ENCODE results near the gene COL4A6. TPM values are rescaled to one million over a fixed set of nuclear protein-coding genes. Genes with fewer than 3 reads are reported as not detected.
"Not testable (repeated sequence)": the region's sequence is repeated elsewhere in the genome, so short reads cannot be mapped to it uniquely, and the experiment has no call there.

The COL4A6 gene
- polyA plus RNA-seq, 12 donors, result 1.1 to 5.3 (median 2.1) TPM; not detected in 2

DNA sequence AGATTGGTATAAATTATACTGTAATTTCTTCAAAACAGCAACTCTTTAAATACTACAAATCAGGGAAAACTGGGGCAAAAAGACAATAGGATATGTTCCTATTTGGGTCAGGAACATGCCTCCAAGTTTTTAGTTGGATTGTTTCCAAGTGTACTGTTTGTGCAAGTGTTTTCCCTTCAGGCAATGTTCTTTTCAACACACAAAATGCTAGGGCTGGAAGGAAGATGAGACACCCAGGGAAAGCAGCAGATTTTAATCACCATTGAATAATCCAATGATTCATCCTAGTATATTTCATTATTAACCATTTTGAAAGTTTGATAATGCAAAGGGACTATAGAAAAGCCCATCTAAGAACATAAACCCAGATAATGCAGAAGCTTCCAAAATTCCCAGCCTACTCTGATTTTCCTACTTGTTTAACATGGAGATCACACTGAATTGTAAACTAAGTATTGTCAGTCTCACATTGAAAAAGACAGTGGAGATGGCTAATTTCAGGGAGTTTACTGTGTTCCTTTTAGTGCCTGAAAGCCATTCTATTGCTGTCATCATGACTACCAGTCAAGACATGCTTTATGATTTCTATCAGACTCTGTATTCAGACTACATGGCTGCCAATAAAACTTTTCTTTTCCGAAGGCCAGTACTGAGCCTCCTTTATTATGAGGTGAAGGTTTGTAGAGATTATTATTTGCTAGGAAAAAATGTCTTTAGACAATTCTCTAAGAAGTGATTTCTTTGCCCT, 38.6 kb downstream of the COL4A6 start:
- no peak for DNase-seq

DNA sequence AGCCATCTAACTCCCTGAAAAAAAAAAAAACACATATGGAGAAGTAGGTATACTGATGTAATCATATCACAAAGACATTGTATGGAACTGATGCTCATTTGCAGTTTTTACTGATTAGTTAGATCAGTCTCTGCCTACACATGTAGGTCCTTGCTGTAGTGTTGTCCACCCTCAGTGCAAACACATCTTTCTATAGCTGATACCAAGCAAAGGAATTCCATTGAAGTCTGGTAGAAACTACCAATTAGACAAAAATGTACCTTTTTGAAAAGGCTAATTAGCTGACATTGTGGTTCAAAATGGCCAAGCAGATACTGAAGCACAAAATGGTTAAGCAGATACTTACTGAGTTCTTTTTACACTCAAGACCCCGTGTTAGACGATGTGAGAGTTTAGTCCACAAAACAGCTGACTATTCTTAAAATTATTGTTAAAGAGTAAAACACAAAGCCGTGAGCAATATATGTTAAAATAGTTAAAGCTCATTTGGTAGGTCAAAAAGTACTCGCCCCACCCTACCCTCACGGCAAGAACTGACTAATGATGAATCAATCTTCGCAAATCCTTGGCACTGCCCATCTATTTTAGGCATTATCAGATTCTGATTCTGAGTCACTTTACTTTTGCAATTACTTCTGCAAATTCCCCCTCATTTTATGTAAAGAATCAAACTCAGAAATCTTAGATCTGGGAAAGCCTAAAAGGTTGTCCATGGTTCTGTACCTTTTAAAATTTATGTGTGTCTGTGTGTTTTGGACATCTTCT, 40.4 kb downstream of the COL4A6 start:
- DNase-seq, result no peak

DNA sequence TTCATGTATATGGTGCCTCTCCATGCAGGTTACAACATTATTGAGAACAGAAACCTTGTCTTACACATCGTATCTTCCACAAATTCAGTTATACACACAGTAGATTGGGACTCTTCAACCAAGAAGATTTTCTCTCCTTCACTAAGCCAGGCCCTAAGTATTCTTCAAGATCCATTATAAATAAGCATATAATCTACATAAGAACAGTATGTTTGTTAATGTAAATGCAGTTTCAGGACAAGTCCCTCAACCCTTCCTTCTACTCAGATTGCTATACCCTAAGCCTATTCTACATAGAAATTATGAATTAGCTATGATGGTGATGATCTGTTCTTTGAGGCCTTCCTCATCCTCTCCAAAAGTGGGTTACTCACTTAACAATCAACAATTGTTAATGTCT, 41.2 kb downstream of the COL4A6 start:
- no peak for DNase-seq

DNA sequence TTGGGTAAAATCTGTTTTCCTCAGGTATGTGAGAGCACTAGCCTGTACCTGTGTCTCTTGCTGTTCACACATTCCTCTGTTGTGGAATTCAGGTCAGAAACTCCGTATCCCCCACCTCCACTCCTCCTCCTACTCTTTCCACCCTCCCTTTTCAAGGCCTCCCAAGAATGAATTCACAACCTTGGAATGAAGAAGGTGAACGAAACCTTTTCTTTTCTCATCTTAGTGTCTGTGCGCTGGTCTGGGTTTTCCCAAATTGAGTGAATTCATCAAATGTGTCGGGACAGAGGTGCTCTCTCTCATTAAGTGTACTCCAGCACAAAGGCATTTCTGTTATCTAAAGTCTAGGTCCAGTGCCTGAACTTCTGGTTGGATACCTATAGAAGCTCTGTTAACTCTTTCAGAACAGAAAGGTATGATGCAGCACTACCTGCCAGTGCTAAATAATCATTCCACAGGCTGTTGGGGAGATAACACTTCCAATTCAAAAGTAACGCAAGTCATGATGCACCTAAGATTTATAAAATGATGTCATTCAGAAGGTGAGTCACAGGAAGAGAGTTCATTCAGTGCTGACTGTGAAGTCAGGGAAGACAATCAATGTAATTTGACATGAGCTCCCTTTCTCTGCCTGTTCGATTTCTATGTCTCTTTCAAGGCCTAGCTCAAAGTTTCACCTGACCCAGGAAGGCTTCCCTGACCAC, 41.9 kb downstream of the COL4A6 start:
- no peak for DNase-seq

DNA sequence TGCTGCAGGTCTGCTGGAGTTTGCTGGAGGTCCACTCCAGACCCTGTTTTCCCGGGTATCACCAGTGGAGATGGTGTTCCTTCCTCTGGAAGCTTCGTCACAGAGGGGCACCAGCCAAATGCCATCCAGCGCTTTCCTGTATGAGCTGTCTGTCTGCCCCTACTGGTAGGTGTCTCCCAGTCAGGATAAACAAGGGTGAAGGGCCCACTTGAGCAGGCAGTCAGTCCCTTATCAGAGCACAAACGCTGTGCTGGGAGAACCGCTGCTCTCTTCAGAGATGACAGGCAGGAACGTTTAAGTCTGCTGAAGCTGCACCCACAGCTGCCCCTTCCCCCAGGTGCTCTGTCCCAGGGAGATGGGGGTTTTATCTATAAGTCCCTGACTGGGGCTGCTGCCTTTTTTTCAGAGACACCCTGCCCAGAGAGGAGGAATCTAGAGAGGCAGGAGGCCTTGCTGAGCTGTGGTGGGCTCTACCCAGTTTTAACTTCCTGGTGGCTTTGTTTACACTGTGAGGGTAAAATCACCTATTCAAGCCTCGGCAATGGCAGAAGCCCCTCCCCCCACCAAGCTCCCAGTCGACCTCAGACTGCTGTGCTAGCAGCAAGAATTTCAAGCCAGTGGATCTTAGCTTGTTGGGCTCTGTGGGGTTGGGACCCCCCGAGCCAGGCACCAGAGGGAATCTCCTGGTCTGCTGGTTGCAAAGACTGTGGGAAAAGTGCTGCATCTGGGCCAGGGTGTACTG, 47.1 kb downstream of the COL4A6 start:
- DNase-seq, result not testable (repeated sequence)

DNA sequence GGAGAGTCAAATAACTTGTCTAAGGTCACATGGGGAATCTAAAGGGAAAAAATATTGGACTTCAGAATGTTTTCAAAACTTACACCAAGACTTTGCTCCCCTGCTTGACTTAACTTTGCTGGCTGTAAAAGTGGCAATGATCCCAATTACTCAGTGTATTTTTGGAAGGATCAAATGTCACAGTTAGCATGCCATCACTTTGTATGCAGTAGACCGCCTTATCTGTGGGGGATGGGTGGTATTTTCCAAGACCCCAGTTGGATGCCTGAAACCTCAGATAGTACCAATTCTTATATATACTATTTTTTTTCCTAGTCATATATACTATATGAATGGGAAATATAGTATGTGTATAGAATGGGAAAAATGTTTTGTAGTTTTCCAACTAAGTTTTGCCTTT, 53.4 kb downstream of the COL4A6 start:
- DNase-seq, result no peak

DNA sequence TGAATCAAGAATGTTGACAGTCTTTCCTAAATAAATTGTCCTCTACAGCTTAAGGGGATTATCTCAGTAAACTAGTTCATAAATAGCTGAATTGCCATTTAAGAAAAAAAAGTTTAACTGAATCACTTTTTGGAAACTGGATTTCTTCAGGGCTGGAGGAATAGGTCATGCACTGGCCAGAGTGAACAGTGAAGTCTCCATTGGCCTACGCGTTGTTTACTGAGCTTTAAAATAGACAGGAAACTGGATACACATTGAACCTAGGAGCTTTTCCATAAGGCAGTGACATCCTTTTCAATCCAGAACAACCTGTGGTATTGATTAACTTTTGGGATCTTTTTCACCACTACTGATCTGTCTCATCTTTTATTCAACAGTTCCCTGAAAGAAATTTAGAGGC, 58.0 kb downstream of the COL4A6 start:
- DNase-seq, result peak; percentile 0

DNA sequence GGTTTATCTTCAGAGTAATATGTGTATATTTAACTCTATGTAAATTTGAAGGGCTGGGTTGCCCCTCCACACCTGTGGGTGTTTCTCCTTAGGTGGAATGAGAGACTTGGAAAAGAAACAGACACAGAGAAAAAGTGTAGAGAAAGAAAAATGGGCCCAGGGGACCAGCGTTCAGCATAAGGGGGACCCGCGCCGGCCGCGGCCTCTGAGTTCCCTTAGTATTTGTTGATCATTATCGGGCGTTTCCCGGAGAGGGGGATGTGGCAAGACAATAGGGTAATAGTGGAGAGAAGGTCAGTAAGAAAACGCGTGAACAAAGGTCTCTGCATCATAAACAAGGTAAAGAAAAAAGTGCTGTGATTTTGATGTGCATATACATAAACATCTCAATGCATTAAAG, 61.4 kb downstream of the COL4A6 start:
- not testable (repeated sequence) for DNase-seq

DNA sequence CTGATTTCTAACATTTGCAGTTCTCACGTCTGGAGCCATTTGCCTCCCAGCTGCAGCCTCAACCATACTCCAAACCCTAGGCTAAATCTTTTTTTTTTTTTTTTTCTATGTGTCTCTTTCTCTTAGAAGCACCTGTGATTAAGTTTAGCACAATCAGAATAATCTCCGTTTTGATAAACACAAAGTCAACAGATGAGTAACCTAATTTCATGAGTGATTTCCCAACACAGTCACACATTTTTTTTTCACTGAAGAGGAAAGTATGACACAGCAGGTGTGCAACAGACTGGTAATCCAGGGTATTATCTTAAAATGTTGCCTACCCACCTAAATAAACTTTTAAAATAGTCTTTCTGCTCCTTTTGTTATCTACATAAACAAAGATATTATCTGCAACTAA, 62.6 kb downstream of the COL4A6 start:
- DNase-seq, result not testable (repeated sequence)

DNA sequence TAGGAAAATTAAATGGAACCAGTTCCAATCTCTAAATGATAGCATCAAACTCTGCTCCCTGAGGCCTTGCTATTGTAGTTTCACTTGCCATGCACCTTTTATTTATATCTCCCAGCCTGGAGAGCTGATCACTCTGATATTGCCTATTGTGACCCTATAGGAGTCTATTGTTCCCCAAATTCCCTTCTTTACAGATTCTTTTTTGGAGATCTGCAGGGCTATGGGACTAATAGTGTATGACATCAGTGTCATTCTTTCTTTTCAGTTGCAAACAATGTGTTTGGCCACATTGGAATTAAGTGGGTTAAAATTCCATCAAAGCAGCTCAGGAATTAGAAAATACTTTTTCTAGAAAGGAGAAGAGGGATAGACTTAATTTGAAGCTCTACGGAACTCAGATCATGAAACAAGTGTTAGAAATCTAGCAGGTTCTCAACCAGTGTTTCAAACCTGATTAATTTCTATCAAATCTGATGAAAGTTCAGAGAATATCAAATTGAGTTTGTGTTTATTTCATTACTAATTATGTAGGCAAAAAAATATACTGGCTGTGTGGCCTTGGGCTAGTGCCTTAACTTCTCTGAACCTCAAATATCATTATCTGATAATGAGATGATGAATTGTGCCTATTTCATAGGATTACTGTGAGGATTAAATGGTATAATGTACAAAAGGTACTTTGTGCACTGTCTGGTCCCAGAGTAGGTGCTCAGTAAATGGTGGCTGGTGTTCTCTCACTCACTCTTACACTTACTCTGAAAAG, 71.4 kb downstream of the COL4A6 start:
- DNase-seq, result no peak

DNA sequence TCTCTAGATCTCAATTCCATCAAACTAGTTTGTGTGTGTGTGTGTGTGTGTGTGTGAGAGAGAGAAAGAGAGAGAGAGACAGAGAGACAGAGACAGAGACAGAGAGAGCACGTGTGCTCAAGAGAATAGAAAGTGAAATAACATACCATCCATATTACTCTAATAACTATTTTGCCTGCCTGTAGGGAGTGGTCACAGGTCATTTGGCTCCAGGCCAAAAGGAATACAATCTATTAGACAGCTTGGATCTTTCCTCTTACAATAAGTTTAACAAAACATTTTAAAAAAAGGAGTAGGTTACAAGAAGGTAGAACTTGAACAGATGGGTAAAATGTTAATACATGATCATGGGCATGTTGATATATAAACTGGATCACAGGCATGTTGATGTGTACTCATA, 76.2 kb downstream of the COL4A6 start:
- DNase-seq, result no peak

DNA sequence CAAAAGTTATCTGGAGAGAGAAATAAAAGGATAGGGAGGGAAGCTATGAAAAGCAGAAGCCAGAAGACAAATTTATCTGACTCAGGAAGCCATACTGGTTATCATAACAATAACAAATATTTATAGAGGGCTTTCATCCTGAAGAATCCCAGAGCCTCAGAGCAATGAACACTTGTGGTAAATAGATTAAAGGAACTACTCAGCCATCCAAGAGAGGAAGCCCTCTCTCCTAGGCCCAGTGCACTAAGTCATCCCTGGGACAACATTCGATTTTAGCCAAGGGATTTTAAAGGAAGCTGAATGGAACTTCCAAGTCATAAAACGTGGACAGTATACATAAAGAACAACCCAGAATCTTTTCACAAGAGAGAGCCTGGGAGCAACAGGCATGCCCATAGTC, 76.9 kb downstream of the COL4A6 start:
- DNase-seq, result no peak

DNA sequence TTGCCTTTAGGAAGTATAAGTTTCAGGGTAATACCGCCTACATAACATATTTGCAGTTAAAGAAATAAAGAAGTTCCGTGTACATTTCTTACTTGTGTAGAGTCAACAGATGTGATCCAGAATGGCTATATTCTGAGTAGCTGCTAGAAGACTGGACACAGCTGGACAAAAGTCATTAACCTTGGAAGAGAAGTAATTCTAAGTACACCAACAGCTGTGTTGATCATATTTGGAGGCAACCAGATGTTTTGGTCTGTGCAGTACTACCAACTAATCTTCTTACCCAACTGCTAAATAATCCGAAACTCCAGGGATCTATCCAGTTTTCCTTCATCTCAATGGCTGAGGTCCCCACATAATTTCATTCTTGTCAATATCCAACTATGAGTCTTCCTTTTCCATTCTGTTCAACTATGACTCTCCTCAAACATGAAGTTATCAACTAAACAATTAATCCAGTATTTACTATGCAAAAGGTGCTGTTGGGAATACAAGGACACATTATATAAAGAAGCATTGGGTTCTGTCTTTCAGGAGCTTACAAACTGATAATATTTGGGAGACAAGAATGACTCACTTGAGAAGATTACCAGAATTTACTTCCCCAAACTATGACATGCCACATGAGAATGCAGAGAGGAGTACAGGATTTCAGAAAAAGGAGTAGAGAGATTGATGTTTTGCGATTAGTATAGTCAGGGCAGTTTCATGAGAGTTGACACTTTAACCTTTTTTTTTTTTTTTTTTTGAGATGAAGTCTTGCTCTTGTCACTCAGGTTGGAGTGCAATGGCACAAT, 78.2 kb downstream of the COL4A6 start:
- DNase-seq, result no peak

DNA sequence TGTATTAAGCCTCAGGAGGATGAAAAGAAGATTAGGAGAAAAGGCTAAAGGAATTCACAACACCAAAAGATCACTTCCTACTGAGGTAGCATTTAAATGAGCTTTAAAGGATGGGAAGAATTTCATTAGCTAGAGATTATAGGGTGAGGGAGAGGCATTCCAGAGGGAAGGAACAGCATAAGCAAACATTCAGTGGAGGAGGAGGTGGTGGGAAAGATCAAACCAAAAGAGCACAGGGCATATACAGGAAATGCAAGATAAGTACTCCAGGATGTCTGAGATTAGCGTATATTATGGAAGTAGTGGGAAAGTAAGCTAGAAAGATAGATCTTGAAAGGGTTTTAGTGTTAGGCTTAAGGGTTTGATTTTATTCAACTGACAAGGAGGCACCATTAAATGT, 84.8 kb downstream of the COL4A6 start:
- no peak for DNase-seq

DNA sequence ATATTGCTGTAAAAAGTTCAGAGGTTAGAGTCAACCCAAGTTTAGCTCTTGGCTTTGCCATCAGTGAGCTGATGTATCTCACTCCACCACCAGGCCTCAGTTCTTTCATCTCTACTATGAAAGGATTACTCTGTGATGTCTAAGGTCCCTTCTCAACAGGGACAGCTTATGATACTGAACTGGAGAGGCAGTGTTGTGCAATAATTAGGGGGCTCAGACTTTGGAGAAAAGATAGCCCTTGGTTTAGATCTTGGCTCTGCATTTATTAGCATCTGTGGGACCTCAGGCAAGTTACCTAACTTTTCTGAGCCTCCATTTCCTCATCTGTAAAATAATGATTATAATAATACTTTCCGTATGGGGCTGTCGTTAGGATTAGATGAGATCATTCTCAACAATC, 89.0 kb downstream of the COL4A6 start:
- no peak for DNase-seq

DNA sequence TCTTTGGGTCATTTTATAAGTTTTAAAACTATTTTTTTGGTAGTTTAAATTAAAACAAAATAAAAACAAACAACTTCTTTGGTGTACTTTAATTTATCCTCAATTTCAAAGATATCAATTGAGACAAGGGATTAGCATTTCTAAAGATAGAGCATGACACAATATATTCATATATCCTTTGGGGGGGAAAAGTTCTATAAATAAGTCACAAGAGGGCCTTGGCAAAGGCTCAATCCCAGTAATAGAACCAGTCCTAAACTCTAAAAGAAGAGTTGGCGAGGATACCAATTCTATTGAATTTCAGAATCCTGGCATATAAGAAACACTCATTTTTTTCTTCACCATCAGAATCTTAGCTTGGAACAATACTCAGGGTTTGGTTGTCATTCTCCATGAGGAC, 89.7 kb downstream of the COL4A6 start:
- no peak for DNase-seq

DNA sequence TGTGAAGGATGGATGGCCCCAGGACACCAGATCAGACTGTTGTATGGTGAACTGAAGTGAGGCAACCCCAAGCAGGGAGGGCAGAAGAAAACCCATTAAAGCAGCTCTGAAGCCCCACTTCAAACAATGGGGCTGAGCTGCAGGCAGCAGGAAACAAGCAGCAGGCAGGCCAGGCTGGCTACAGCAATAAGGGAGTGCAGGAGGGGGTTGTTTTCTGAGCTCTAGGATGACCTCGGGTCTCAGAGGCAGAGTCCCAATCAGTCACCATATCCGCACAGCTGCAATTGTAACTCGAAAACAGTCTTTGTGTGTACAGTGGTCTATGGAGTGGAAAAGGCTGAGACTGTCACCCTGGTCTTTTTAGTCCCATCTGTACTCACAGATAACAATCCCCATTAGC, 90.4 kb downstream of the COL4A6 start:
- DNase-seq, result no peak

DNA sequence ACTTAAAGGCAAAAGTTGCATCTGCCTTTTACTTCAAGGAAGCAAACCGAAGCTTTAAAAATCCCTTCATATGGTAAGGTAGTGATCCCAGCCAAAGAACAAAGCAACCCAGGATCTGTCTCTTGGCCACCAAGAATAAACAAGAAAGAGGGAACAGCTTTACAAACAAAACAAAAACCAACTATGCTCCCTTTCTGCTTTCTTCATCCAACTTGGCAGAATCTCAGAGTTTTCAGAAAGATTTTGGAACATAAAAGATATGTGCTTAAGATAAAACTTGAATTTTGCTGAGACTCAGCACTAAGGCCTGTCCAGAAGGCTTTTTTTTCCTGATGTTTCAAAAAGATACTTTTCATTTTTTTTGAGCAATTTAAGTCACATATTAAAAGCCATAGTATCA, 94.0 kb downstream of the COL4A6 start:
- no peak for DNase-seq

DNA sequence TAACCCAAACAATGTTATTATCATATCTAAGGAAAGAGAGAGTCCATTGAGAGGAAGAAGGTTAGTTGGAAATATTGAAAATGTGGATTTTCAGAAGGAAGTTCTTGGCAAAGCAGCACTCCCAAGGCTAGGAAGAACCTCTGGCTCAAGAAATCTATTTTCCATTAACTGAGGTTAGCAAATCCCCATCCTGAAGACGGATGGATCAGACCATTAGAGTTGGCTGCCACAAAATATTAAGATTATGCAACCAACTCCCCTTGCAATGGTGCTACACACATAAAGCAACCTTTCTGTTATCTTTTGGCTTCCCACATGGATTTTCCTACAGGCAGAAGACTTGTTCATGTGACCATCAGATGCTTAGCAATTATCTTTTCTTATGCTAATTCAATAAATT, 96.3 kb downstream of the COL4A6 start:
- no peak for DNase-seq

DNA sequence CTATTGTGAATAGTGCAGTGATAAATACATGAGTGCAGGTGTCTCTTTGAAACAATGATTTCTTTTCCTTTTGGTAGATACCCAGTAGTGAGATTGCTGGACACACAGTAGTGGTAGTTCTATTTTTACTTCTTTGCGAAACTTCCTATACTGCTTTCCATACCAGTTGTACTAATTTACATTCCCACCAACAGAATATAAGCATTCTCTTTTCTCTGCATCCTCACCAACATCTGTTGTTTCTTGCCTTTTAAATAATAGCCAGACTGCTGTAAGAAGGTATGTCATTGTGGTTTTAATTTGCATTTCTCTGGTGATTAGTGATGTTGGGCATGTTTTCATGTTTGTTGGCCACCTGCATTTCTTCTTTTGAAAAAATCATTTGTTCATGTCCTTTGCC, 105.9 kb downstream of the COL4A6 start:
- no peak for DNase-seq

Measured in muscle of arm (tissue), 12 donors.